ENCODE results near the gene ZIM2. TPM values are rescaled to one million over a fixed set of nuclear protein-coding genes. Genes with fewer than 3 reads are reported as not detected.
A peak's percentile ranks its signal among the peaks of the same experiment; 100 is the strongest.

Gene ZIM2
- total RNA-seq, 1 donor from 2014 or later, result not detected

GRCh38 chr19:56736571-56736970, 104.0 kb downstream of the ZIM2 start:
- H3K36me3 Mint-ChIP-seq, result no peaks in the 10 kb centered on the region
- H3K27ac Mint-ChIP-seq, result no peak overlapping the region
- H3K9me3 Mint-ChIP-seq, result peaks cover 12% of the 10 kb centered on the region
- DNase-seq (ENCODE audit: extremely low spot score, unreplicated experiment), result no peak
- no peaks in the 10 kb centered on the region for H3K27me3 Mint-ChIP-seq
- no peaks in the 10 kb centered on the region for H3K4me1 Mint-ChIP-seq (ENCODE audit: unreplicated experiment)
- no peak overlapping the region for H3K4me3 Mint-ChIP-seq
- no peak for TF ChIP-seq CTCF (conservative IDR thresholded peaks at IDR 0.05)

GRCh38 chr19:56732976-56733375, 107.5 kb downstream of the ZIM2 start:
- no peak for DNase-seq (ENCODE audit: extremely low spot score, unreplicated experiment)
- H3K27ac Mint-ChIP-seq, result no peak overlapping the region

GRCh38 chr19:56727677-56728076, 112.8 kb downstream of the ZIM2 start:
- H3K36me3 Mint-ChIP-seq, result no peaks in the 10 kb centered on the region
- H3K27ac Mint-ChIP-seq, result no peak overlapping the region
- H3K4me1 Mint-ChIP-seq (ENCODE audit: unreplicated experiment), result no peaks in the 10 kb centered on the region
- no peak overlapping the region for H3K4me3 Mint-ChIP-seq
- DNase-seq (ENCODE audit: extremely low spot score, unreplicated experiment), result no peak
- H3K27me3 Mint-ChIP-seq, result no peaks in the 10 kb centered on the region
- peaks cover 12% of the 10 kb centered on the region for H3K9me3 Mint-ChIP-seq
- no peak for TF ChIP-seq CTCF (conservative IDR thresholded peaks at IDR 0.05)

More at GRCh38 chr19:56732976-56733375, 107.5 kb downstream of the ZIM2 start:
- H3K36me3 Mint-ChIP-seq, result no peaks in the 10 kb centered on the region
- no peaks in the 10 kb centered on the region for H3K4me1 Mint-ChIP-seq (ENCODE audit: unreplicated experiment)
- no peak overlapping the region for H3K4me3 Mint-ChIP-seq
- no peak for TF ChIP-seq CTCF (conservative IDR thresholded peaks at IDR 0.05)
- H3K9me3 Mint-ChIP-seq, result peaks cover 12% of the 10 kb centered on the region
- H3K27me3 Mint-ChIP-seq, result no peaks in the 10 kb centered on the region

- Mint-ChIP-seq H3K4me1 (ENCODE audit: unreplicated experiment) (no peaks in the 10 kb centered on the region), H3K9me3 (peaks cover 12% of the 10 kb centered on the region), H3K36me3 (no peaks in the 10 kb centered on the region), H3K27me3 (no peaks in the 10 kb centered on the region), H3K4me3 (no peak overlapping the region), H3K27ac (no peak overlapping the region)
- DNase-seq (ENCODE audit: extremely low spot score, unreplicated experiment), result no peak
- TF ChIP-seq CTCF (conservative IDR thresholded peaks at IDR 0.05), result peak; percentile 35
These were observed 114.6 kb downstream of the ZIM2 start for GRCh38 chr19:56725829-56726424.

Other genes starting within 250 kb of the ZIM2 start
- 10.4 and 15.8 TPM in 2 replicates for gene ZNF71, start 245.4 kb downstream of the ZIM2 start, total RNA-seq (ENCODE audit: low replicate concordance)
- 0.43 and 1.1 TPM in 2 replicates for gene SMIM17, start 197.6 kb downstream of the ZIM2 start, total RNA-seq (ENCODE audit: low replicate concordance)
- gene ZNF835, start 169.0 kb downstream of the ZIM2 start, total RNA-seq (ENCODE audit: low replicate concordance), result 0.12 and 0.74 TPM in 2 replicates
- gene PEG3, start within 50 bp of the ZIM2 start, total RNA-seq (ENCODE audit: low replicate concordance), result not detected in 2 replicates

Measured in type B pancreatic cell (in vitro differentiated cells).